ENCODE results near the gene TOP3B. TPM values are rescaled to one million over a fixed set of nuclear protein-coding genes. Genes with fewer than 3 reads are reported as not detected.

Gene TOP3B
- polyA plus RNA-seq, 1 experiment, result 12.8 TPM

GRCh38 chr22:22022255-22022840, 39.8 kb upstream of the TOP3B start:
- ChIA-PET CTCF (interaction anchor here (0.9 kb wide), 1 partner anchor 84 kb away, joined by 3 read pairs; no protein-coding TSS in a partner anchor), POLR2A (no interaction called here)
- Histone ChIP-seq H3K36me3 (ENCODE audit: control insufficient read depth, insufficient read depth, low read length) (no peaks in the 10 kb centered on the region), H3K27me3 (ENCODE audit: control insufficient read depth, insufficient read depth, low read length) (no peaks in the 10 kb centered on the region; the same call in 1 of the 2 replicates), H3K4me3 (ENCODE audit: low read depth, low read length) (no peak overlapping the region)
- DNase-seq (ENCODE audit: low read depth), result no peak
- TF ChIP-seq CTCF (IDR thresholded peaks at IDR 0.05; ENCODE audit: insufficient read depth, low read depth, low read length), result no peak

DNA sequence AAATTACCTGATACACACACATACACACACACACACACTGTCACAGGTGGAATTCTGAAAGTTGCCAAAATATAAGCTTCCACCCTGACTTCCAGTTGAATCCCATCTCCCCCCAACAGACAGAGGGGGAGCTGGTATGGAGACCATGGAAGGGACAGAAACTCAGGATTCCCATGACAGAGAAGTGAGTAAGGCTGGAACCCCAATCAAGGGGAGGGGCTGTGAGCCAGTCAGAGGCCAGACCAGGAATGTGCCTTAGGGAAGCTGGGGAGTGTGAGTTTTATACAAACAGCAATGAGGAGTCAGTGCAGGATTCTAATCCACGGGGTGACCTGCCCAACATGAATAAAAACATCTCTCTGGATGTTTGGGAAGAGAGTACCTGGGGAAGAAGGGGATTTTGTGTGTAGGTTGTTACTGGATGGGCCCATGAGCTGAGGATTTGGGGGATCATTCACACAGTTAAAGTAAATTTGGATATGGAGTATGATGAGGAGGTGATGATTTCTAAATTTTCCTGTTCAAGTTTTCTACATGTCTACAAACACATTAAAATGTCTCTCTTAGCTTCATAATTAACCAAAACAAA, 38.7 kb upstream of the TOP3B start:
- H3K4me3 ChIP-seq (ENCODE audit: low read depth, low read length), result no peak overlapping the region
- DNase-seq (ENCODE audit: low read depth), result no peak
- H3K36me3 ChIP-seq (ENCODE audit: control insufficient read depth, insufficient read depth, low read length), result no peaks in the 10 kb centered on the region
- no peak for TF ChIP-seq CTCF (IDR thresholded peaks at IDR 0.05; ENCODE audit: insufficient read depth, low read depth, low read length)
- ChIA-PET POLR2A (no interaction called here), CTCF (no interaction called here)
- H3K27me3 ChIP-seq (ENCODE audit: control insufficient read depth, insufficient read depth, low read length), result no peaks in the 10 kb centered on the region; the same call in 1 of the 2 replicates

DNA sequence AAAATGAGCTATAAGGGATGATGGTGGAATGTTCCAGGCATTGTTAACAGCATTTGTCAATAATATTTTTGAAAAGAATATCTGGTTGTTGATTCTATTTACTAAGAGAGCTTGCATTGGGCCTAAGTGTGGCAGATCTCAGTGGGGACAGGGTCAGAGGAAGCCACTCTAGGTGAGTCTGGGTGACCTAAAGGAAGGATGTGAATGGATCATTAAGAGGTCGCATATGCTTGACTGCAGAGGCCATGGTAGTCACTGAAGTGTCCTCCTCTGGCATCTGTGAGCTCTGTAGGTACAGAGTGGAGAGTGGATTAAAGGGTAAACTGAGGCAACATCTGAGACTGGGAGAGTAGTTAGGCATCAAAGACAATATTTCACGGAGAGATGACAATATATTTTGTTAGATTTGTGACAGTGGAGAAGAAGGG, 37.9 kb upstream of the TOP3B start:
- CTCF ChIA-PET, result interaction anchor here (0.6 kb wide), 1 partner anchor 179 kb away, joined by 3 read pairs; no protein-coding TSS in a partner anchor
- TF ChIP-seq CTCF (IDR thresholded peaks at IDR 0.05; ENCODE audit: insufficient read depth, low read depth, low read length), result no peak
- Histone ChIP-seq H3K4me3 (ENCODE audit: low read depth, low read length) (no peak overlapping the region), H3K27me3 (ENCODE audit: control insufficient read depth, insufficient read depth, low read length) (no peaks in the 10 kb centered on the region; the same call in 1 of the 2 replicates), H3K36me3 (ENCODE audit: control insufficient read depth, insufficient read depth, low read length) (no peaks in the 10 kb centered on the region)
- POLR2A ChIA-PET, result no interaction called here
- DNase-seq (ENCODE audit: low read depth), result no peak

DNA sequence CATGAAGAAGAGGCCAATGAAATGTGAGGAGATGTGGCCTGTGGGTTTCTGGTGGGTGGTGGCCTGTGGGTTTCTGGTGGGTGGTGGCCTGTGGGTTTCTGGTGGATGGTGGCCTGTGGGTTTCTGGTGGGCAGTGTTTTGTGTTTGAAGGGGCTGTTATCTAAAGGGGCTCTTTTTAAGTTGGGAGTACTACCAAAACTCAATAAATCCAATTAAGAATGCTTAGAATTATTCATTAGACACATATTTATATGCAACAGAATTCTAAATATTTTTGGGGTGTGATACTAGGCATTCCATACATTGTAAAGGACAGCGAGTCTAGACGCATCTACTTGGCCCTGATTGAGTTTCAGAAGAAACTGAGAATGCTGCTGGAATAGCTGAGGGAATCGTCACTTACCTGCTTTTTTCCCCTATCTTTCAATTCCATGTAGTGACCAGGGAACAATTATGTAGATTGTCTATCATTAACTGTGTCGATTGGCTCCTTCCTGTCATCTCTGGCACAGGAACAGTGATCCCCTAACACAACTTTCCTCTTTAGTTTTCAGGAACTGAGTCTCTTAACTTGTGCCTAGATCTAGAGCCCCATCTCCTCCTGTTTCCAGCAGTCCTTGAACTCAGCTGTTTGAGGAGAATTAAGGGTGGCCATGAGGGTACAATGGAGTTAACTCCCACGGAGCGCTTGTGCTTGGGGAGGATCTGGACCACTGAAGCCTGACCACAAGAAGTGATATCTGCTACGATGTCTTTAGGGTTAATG, 37.3 kb upstream of the TOP3B start:
- DNase-seq (ENCODE audit: low read depth), result no peak
- Histone ChIP-seq H3K36me3 (ENCODE audit: control insufficient read depth, insufficient read depth, low read length) (no peaks in the 10 kb centered on the region), H3K27me3 (ENCODE audit: control insufficient read depth, insufficient read depth, low read length) (no peaks in the 10 kb centered on the region; the same call in 1 of the 2 replicates), H3K4me3 (ENCODE audit: low read depth, low read length) (no peak overlapping the region)
- TF ChIP-seq CTCF (IDR thresholded peaks at IDR 0.05; ENCODE audit: insufficient read depth, low read depth, low read length), result no peak
- ChIA-PET CTCF (interaction anchor here (0.6 kb wide), 1 partner anchor 179 kb away, joined by 3 read pairs; no protein-coding TSS in a partner anchor), POLR2A (no interaction called here)

Data from BJ (cell line).